ENCODE results near the gene TMEM30A. TPM values are rescaled to one million over a fixed set of nuclear protein-coding genes. Genes with fewer than 3 reads are reported as not detected.

Gene TMEM30A
- total and polyA plus RNA-seq, 2 donors = 40.6 to 45.8 TPM

DNA sequence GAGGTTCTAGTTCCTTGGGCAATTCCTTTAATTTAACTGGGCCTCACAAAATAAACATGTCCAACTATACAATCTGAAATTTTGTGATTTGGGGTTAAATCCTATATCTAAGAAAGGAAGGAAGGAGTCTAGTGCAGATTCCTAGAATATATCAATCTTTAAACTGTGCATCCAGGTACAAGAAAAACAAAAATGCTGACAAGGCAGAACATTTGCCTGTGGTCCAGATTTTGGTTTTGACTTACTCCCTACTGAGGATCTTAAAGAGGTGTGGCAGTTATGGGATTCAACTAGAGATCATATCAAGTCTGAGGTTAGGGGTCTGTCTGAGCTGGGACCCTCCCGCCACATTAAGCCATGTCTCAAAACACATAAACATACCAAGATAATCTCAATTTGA lies 23.3 kb downstream of the TMEM30A start:
- no peak overlapping the region for H3K27ac ChIP-seq (ENCODE audit: low read depth in 1 of 2, low read length in 1 of 2)
- no peaks in the 10 kb centered on the region for H3K4me1 ChIP-seq (ENCODE audit: control insufficient read depth in 2 of 2, insufficient read depth in 2 of 2, low read length in 2 of 2)
- H3K4me3 ChIP-seq (ENCODE audit: low read length in 2 of 2) = no peak overlapping the region
- DNase-seq (ENCODE audit: low read depth in 6 of 9, low spot score in 9 of 9) = no peak
- H3K9me3 ChIP-seq (ENCODE audit: control insufficient read depth in 2 of 2, insufficient read depth in 1 of 2, low read length in 1 of 2) = no peaks in the 10 kb centered on the region
- peaks cover 7 to 66% of the 10 kb centered on the region in 2 donors for H3K36me3 ChIP-seq (ENCODE audit: control insufficient read depth in 2 of 2, insufficient read depth in 2 of 2, low read length in 1 of 2)
- H3K27me3 ChIP-seq (ENCODE audit: control insufficient read depth in 2 of 2, insufficient read depth in 1 of 2, low read length in 1 of 2) = no peaks in the 10 kb centered on the region
- WGBS = 94% methylated on average over 1 of the region's 1 CpG

DNA sequence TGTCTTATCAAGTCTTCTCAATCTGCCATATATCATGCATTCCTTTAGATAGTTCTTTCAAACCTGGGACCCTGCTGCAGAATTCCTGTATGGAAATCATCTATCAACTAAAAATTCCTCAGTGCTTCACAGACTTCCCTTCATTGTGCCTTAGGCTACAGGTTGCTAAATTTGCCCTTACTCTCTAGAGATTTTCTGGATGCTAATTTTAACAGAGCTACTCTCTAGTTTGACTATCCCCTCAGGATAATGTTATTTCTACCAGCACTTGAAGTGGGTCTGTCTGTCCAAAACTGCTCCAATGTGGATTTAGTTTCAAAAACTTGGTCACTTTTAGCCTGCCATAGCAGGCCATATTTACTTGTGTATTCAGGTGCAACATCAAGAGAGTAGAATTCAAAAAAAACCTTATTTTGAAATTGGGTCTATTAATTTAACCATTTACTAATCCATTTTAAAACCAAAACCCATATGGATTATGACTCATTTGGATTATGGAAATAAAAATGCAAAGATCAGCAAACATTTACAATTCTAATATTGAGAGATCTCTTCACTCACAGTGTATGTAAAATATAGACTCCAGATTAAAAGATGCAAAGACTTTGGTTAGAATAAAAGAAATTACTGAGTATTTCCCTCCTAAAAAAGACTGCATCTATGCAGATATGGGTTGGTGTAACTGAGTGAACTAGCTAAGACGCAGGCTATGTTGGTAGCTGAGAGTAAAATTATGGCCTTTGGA lies 27.1 kb downstream of the TMEM30A start:
- no peaks in the 10 kb centered on the region for H3K4me1 ChIP-seq (ENCODE audit: control insufficient read depth in 2 of 2, insufficient read depth in 2 of 2, low read length in 2 of 2)
- no peak overlapping the region for H3K4me3 ChIP-seq (ENCODE audit: low read length in 2 of 2)
- no peaks in the 10 kb centered on the region for H3K9me3 ChIP-seq (ENCODE audit: control insufficient read depth in 2 of 2, insufficient read depth in 1 of 2, low read length in 1 of 2)
- no peak overlapping the region for H3K27ac ChIP-seq (ENCODE audit: low read depth in 1 of 2, low read length in 1 of 2)
- DNase-seq (ENCODE audit: low read depth in 6 of 9, low spot score in 9 of 9) = no peak
- WGBS = 96% methylated on average over 1 of the region's 1 CpG
- no peaks in the 10 kb centered on the region for H3K27me3 ChIP-seq (ENCODE audit: control insufficient read depth in 2 of 2, insufficient read depth in 1 of 2, low read length in 1 of 2)
- H3K36me3 ChIP-seq (ENCODE audit: control insufficient read depth in 2 of 2, insufficient read depth in 2 of 2, low read length in 1 of 2) = peaks cover 4 to 52% of the 10 kb centered on the region in 2 donors

DNA sequence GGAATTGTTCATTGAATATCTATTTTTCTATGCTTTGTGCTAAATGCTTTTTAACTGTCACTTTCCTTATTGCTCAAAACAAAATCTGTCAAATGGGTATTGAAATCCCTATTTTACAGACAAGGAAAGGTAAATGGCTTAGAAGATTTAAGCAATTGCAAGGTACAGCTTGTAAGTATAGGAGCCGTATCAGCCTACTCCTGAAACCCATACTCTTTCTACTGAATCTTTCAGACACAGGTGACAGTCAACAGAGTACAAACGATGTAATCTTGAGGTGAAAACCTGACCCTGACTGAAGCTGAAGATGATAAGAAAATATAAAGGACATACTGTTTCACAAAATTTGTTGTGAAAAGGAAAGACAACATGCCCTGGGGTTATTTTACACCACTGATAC lies 34.0 kb downstream of the TMEM30A start:
- no peaks in the 10 kb centered on the region for H3K9me3 ChIP-seq (ENCODE audit: control insufficient read depth in 2 of 2, insufficient read depth in 1 of 2, low read length in 1 of 2)
- no peaks in the 10 kb centered on the region for H3K27me3 ChIP-seq (ENCODE audit: control insufficient read depth in 2 of 2, insufficient read depth in 1 of 2, low read length in 1 of 2)
- H3K4me1 ChIP-seq (ENCODE audit: control insufficient read depth in 2 of 2, insufficient read depth in 2 of 2, low read length in 2 of 2) = no peaks in the 10 kb centered on the region
- no peak overlapping the region for H3K4me3 ChIP-seq (ENCODE audit: low read length in 2 of 2)
- DNase-seq (ENCODE audit: low read depth in 6 of 9, low spot score in 9 of 9) = no peak
- H3K36me3 ChIP-seq (ENCODE audit: control insufficient read depth in 2 of 2, insufficient read depth in 2 of 2, low read length in 1 of 2) = peaks cover 0 to 5% of the 10 kb centered on the region in 2 donors
- no peak overlapping the region for H3K27ac ChIP-seq (ENCODE audit: low read depth in 1 of 2, low read length in 1 of 2)
- WGBS = 94% methylated on average over 2 of the region's 2 CpGs

GRCh38 chr6:75249837-75250236 lies 34.8 kb downstream of the TMEM30A start:
- H3K4me1 ChIP-seq (ENCODE audit: control insufficient read depth in 2 of 2, insufficient read depth in 2 of 2, low read length in 2 of 2) = no peaks in the 10 kb centered on the region
- H3K27me3 ChIP-seq (ENCODE audit: control insufficient read depth in 2 of 2, insufficient read depth in 1 of 2, low read length in 1 of 2) = peaks cover 0 to 3% of the 10 kb centered on the region in 2 donors
- no peak overlapping the region for H3K27ac ChIP-seq (ENCODE audit: low read depth in 1 of 2, low read length in 1 of 2)
- H3K36me3 ChIP-seq (ENCODE audit: control insufficient read depth in 2 of 2, insufficient read depth in 2 of 2, low read length in 1 of 2) = peaks cover 0 to 5% of the 10 kb centered on the region in 2 donors
- no peaks in the 10 kb centered on the region for H3K9me3 ChIP-seq (ENCODE audit: control insufficient read depth in 2 of 2, insufficient read depth in 1 of 2, low read length in 1 of 2)
- DNase-seq (ENCODE audit: low read depth in 6 of 9, low spot score in 9 of 9) = no peak
- no peak overlapping the region for H3K4me3 ChIP-seq (ENCODE audit: low read length in 2 of 2)

DNA sequence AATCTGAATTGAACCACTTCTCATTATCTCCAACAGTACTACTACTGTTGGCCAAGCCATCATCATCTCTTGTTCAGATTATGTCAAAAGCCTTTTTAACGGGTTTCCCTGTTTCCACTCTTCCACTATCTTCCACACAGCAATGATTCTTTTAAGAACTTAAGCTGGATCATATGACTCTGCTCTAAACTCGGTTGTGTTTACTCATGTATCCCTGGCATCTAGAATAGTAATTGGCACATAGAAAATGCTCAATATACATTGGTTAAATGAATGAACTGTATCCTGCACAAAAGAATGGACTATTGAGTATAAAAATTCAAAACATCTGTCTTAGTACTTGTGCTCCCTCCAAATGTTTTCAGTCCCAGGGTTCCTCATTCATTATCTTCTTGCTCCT lies 38.2 kb downstream of the TMEM30A start:
- H3K36me3 ChIP-seq (ENCODE audit: control insufficient read depth in 2 of 2, insufficient read depth in 2 of 2, low read length in 1 of 2) = no peaks in the 10 kb centered on the region
- H3K27ac ChIP-seq (ENCODE audit: low read depth in 1 of 2, low read length in 1 of 2) = no peak overlapping the region
- H3K4me1 ChIP-seq (ENCODE audit: control insufficient read depth in 2 of 2, insufficient read depth in 2 of 2, low read length in 2 of 2) = peaks cover 0 to 4% of the 10 kb centered on the region in 2 donors
- H3K4me3 ChIP-seq (ENCODE audit: low read length in 2 of 2) = no peak overlapping the region
- 86% methylated on average over 2 of the region's 2 CpGs for WGBS
- DNase-seq (ENCODE audit: low read depth in 6 of 9, low spot score in 9 of 9) = no peak
- H3K27me3 ChIP-seq (ENCODE audit: control insufficient read depth in 2 of 2, insufficient read depth in 1 of 2, low read length in 1 of 2) = peaks cover 0 to 3% of the 10 kb centered on the region in 2 donors
- H3K9me3 ChIP-seq (ENCODE audit: control insufficient read depth in 2 of 2, insufficient read depth in 1 of 2, low read length in 1 of 2) = peaks cover 0 to 2% of the 10 kb centered on the region in 2 donors

- Histone ChIP-seq H3K27ac (ENCODE audit: low read depth in 1 of 2, low read length in 1 of 2) (peak overlapping the region; percentile 70 to 79), H3K4me3 (ENCODE audit: low read length in 2 of 2) (peak overlapping the region; percentile 70 to 83)
- WGBS = 31% methylated on average over 15 of the region's 15 CpGs
These were observed 40.5 kb downstream of the TMEM30A start for GRCh38 chr6:75244063-75244584.

GRCh38 chr6:75243333-75244062 lies 41.1 kb downstream of the TMEM30A start, which contains the start of gene COX7A2:
COX7A2 (minus strand) TSS chr6:75243801; CDS start chr6:75243734, 67 bp downstream.
- H3K4me3 ChIP-seq (ENCODE audit: low read length in 2 of 2) = peak within 1 kb of the TSS; percentile 70 to 83
- peaks cover 0 to 4% of the 10 kb centered on the region in 2 donors for H3K4me1 ChIP-seq (ENCODE audit: control insufficient read depth in 2 of 2, insufficient read depth in 2 of 2, low read length in 2 of 2)
- DNase-seq (ENCODE audit: low read depth in 6 of 9, low spot score in 9 of 9) = peak; percentile 81 to 96 (median 90)
- WGBS = under 1% methylated on average over 36 of the region's 36 CpGs
- H3K27ac ChIP-seq (ENCODE audit: low read depth in 1 of 2, low read length in 1 of 2) = peak within 1 kb of the TSS; percentile 79 to 92
- H3K36me3 ChIP-seq (ENCODE audit: control insufficient read depth in 2 of 2, insufficient read depth in 2 of 2, low read length in 1 of 2) = peaks cover 6 to 18% of the 10 kb centered on the region in 2 donors
- H3K9me3 ChIP-seq (ENCODE audit: control insufficient read depth in 2 of 2, insufficient read depth in 1 of 2, low read length in 1 of 2) = peaks cover 0 to 2% of the 10 kb centered on the region in 2 donors
- H3K27me3 ChIP-seq (ENCODE audit: control insufficient read depth in 2 of 2, insufficient read depth in 1 of 2, low read length in 1 of 2) = peaks cover 0 to 3% of the 10 kb centered on the region in 2 donors

More at GRCh38 chr6:75244063-75244584, 40.5 kb downstream of the TMEM30A start:
- peaks cover 1 to 13% of the 10 kb centered on the region in 2 donors for H3K36me3 ChIP-seq (ENCODE audit: control insufficient read depth in 2 of 2, insufficient read depth in 2 of 2, low read length in 1 of 2)
- peaks cover 0 to 4% of the 10 kb centered on the region in 2 donors for H3K4me1 ChIP-seq (ENCODE audit: control insufficient read depth in 2 of 2, insufficient read depth in 2 of 2, low read length in 2 of 2)
- no peak for DNase-seq (ENCODE audit: low read depth in 6 of 9, low spot score in 9 of 9)
- peaks cover 0 to 3% of the 10 kb centered on the region in 2 donors for H3K27me3 ChIP-seq (ENCODE audit: control insufficient read depth in 2 of 2, insufficient read depth in 1 of 2, low read length in 1 of 2)
- peaks cover 0 to 2% of the 10 kb centered on the region in 2 donors for H3K9me3 ChIP-seq (ENCODE audit: control insufficient read depth in 2 of 2, insufficient read depth in 1 of 2, low read length in 1 of 2)

GRCh38 chr6:75236630-75237029 lies 48.0 kb downstream of the TMEM30A start:
- DNase-seq (ENCODE audit: low read depth in 6 of 9, low spot score in 9 of 9) = no peak
- peaks cover 13 to 33% of the 10 kb centered on the region in 2 donors for H3K36me3 ChIP-seq (ENCODE audit: control insufficient read depth in 2 of 2, insufficient read depth in 2 of 2, low read length in 1 of 2)
- 98% methylated on average over 4 of the region's 4 CpGs for WGBS
- H3K27me3 ChIP-seq (ENCODE audit: control insufficient read depth in 2 of 2, insufficient read depth in 1 of 2, low read length in 1 of 2) = no peaks in the 10 kb centered on the region
- no peaks in the 10 kb centered on the region for H3K9me3 ChIP-seq (ENCODE audit: control insufficient read depth in 2 of 2, insufficient read depth in 1 of 2, low read length in 1 of 2)
- no peak overlapping the region for H3K4me3 ChIP-seq (ENCODE audit: low read length in 2 of 2)
- H3K4me1 ChIP-seq (ENCODE audit: control insufficient read depth in 2 of 2, insufficient read depth in 2 of 2, low read length in 2 of 2) = no peaks in the 10 kb centered on the region
- H3K27ac ChIP-seq (ENCODE audit: low read depth in 1 of 2, low read length in 1 of 2) = no peak overlapping the region

DNA sequence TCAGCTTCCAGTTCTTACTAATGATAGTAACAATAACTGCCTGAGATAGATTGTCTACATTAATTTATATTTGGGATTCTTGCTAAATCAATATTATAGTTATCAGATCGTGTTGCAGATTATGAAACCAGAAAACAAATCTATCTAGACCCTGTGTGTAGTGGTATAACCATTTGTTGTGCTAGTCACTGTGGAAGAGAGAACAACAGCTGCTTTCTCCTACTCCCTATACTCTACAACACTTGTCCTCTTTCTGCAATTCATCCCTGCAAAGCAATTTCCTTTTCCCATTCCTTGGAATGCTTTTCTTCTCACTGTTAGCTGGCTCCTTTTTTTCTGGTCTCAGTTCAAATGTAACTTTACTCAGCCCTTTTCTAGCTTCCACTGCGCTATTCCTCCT lies 49.3 kb downstream of the TMEM30A start:
- Histone ChIP-seq H3K27ac (ENCODE audit: low read depth in 1 of 2, low read length in 1 of 2) (no peak overlapping the region), H3K27me3 (ENCODE audit: control insufficient read depth in 2 of 2, insufficient read depth in 1 of 2, low read length in 1 of 2) (no peaks in the 10 kb centered on the region), H3K4me3 (ENCODE audit: low read length in 2 of 2) (no peak overlapping the region), H3K36me3 (ENCODE audit: control insufficient read depth in 2 of 2, insufficient read depth in 2 of 2, low read length in 1 of 2) (peaks cover 13 to 30% of the 10 kb centered on the region in 2 donors), H3K4me1 (ENCODE audit: control insufficient read depth in 2 of 2, insufficient read depth in 2 of 2, low read length in 2 of 2) (no peaks in the 10 kb centered on the region), H3K9me3 (ENCODE audit: control insufficient read depth in 2 of 2, insufficient read depth in 1 of 2, low read length in 1 of 2) (no peaks in the 10 kb centered on the region)
- WGBS = 99% methylated on average over 2 of the region's 2 CpGs
- DNase-seq (ENCODE audit: low read depth in 6 of 9, low spot score in 9 of 9) = no peak
